KOPT-K1 (cell line): ENCODE data around the gene RNF141.

Experiments
- H3K27ac ChIP-seq: fragments of 200-600 bp; sonication (generic); 2 replicates; pipeline ENCODE4 v1.5.1; 2016; ENCODE audit warnings: antibody characterized with exemption, mild to moderate bottlenecking, low read depth, low read length; ENCODE audit not compliant: poor library complexity, severe bottlenecking
- H3K36me3 ChIP-seq: fragments of 200-600 bp; sonication (generic); 2 replicates; pipeline ENCODE4 v1.5.1; 2017; ENCODE audit warnings: antibody characterized with exemption, mild to moderate bottlenecking, low read length, moderate library complexity; ENCODE audit not compliant: insufficient read depth
- H3K9me3 ChIP-seq: fragments of 200-600 bp; sonication (generic); 2 replicates; pipeline ENCODE4 v1.5.1; 2017; ENCODE audit warnings: antibody characterized with exemption, low read length, mild to moderate bottlenecking; ENCODE audit not compliant: insufficient read depth, poor library complexity, severe bottlenecking

Gene RNF141

GRCh38 chr11:10567446-10567845 lies 26.5 kb upstream of the RNF141 start:
- H3K9me3 ChIP-seq = no peaks in the 10 kb centered on the region
- no peaks in the 10 kb centered on the region for H3K36me3 ChIP-seq
- H3K27ac ChIP-seq = no peak overlapping the region

GRCh38 chr11:10566257-10566957 lies 25.4 kb upstream of the RNF141 start:
- H3K9me3 ChIP-seq = no peaks in the 10 kb centered on the region
- no peak overlapping the region for H3K27ac ChIP-seq
- H3K36me3 ChIP-seq = no peaks in the 10 kb centered on the region

GRCh38 chr11:10565493-10565892 lies 24.5 kb upstream of the RNF141 start:
- Histone ChIP-seq H3K9me3 (no peaks in the 10 kb centered on the region), H3K36me3 (no peaks in the 10 kb centered on the region), H3K27ac (no peak overlapping the region)

GRCh38 chr11:10564696-10565318 lies 23.8 kb upstream of the RNF141 start:
- H3K36me3 ChIP-seq = no peaks in the 10 kb centered on the region
- no peaks in the 10 kb centered on the region for H3K9me3 ChIP-seq
- H3K27ac ChIP-seq = no peak overlapping the region

GRCh38 chr11:10564030-10564429 lies 23.0 kb upstream of the RNF141 start:
- Histone ChIP-seq H3K36me3 (no peaks in the 10 kb centered on the region), H3K27ac (no peak overlapping the region), H3K9me3 (no peaks in the 10 kb centered on the region)

- no peaks in the 10 kb centered on the region for H3K9me3 ChIP-seq
- no peak overlapping the region for H3K27ac ChIP-seq
- H3K36me3 ChIP-seq = no peaks in the 10 kb centered on the region
These were observed 21.0 kb upstream of the RNF141 start for GRCh38 chr11:10561947-10562346.

- H3K27ac ChIP-seq = no peak overlapping the region
- no peaks in the 10 kb centered on the region for H3K9me3 ChIP-seq
- no peaks in the 10 kb centered on the region for H3K36me3 ChIP-seq
These were observed 20.2 kb upstream of the RNF141 start for GRCh38 chr11:10561043-10561818.

- H3K27ac ChIP-seq = no peak overlapping the region
These were observed 17.3 kb upstream of the RNF141 start for GRCh38 chr11:10558288-10558687.

GRCh38 chr11:10556590-10556989 lies 15.6 kb upstream of the RNF141 start:
- H3K36me3 ChIP-seq = no peaks in the 10 kb centered on the region

More at GRCh38 chr11:10558288-10558687, 17.3 kb upstream of the RNF141 start:
- Histone ChIP-seq H3K9me3 (no peaks in the 10 kb centered on the region), H3K36me3 (no peaks in the 10 kb centered on the region)

GRCh38 chr11:10551845-10552352 lies 10.9 kb upstream of the RNF141 start:
- H3K27ac ChIP-seq = no peak overlapping the region
- H3K36me3 ChIP-seq = no peaks in the 10 kb centered on the region
- peaks cover 14% of the 10 kb centered on the region for H3K9me3 ChIP-seq

More at GRCh38 chr11:10556590-10556989, 15.6 kb upstream of the RNF141 start:
- Histone ChIP-seq H3K27ac (no peak overlapping the region), H3K9me3 (peaks cover 8% of the 10 kb centered on the region)

- H3K9me3 ChIP-seq = peaks cover 14% of the 10 kb centered on the region
- no peak overlapping the region for H3K27ac ChIP-seq
These were observed 10.3 kb upstream of the RNF141 start for GRCh38 chr11:10551290-10551592.

GRCh38 chr11:10550503-10551289 lies 9.7 kb upstream of the RNF141 start:
- Histone ChIP-seq H3K9me3 (peaks cover 14% of the 10 kb centered on the region), H3K27ac (no peak overlapping the region), H3K36me3 (no peaks in the 10 kb centered on the region)

More at GRCh38 chr11:10551290-10551592, 10.3 kb upstream of the RNF141 start:
- H3K36me3 ChIP-seq = no peaks in the 10 kb centered on the region

- H3K27ac ChIP-seq = no peak overlapping the region
- peaks cover 20% of the 10 kb centered on the region for H3K9me3 ChIP-seq
- H3K36me3 ChIP-seq = no peaks in the 10 kb centered on the region
These were observed 3.8 kb upstream of the RNF141 start for GRCh38 chr11:10544491-10545465.

GRCh38 chr11:10543782-10544181 lies 2.8 kb upstream of the RNF141 start:
- H3K36me3 ChIP-seq = no peaks in the 10 kb centered on the region
- H3K27ac ChIP-seq = no peak overlapping the region
- H3K9me3 ChIP-seq = peaks cover 20% of the 10 kb centered on the region
